HCT116 (cell line): ENCODE results near the gene THSD4. TPM values are rescaled to one million over a fixed set of nuclear protein-coding genes. Genes with fewer than 3 reads are reported as not detected.

Experiments used
- ATAC-seq: fragments of 200-7000 bp; cut with Tn5 transposase; 2 replicates; pipeline ENCODE4 v1.9.1; 2020; ENCODE audit warnings: mild to moderate bottlenecking, moderate library complexity
- BruUV-seq: library from RNA; stranded (reverse); fragments of 400-500 nt; replicated peaks from 2 replicates; lab custom pipeline; 2021; lab: Mats Ljungman, UMichigan
- CTCF ChIA-PET: fragments of 300-600 bp; sonication (Branson Sonifier 250); formaldehyde crosslinking; loops from one replicate; lab custom pipeline; 2021; ENCODE audit warnings: antibody characterized with exemption; lab: Charles Lee
- POLR2A ChIA-PET: fragments of 300-600, 350-600 bp; sonication (Branson Sonifier 250); formaldehyde crosslinking; loops from one replicate; lab custom pipeline; 2021; ENCODE audit warnings: antibody characterized with exemption; lab: Charles Lee
- RAD21 ChIA-PET, 2 experiments: fragments of 300-600 bp; sonication (Branson Sonifier 250); formaldehyde crosslinking; loops; one replicate each; lab custom pipeline; 2023; ENCODE audit warnings: low total read pairs in 2 of 2; ENCODE audit not compliant: uncharacterized antibody in 2 of 2, unreplicated experiment in 2 of 2, low non-redundant PET in 1 of 2; lab: Charles Lee
- DNase-seq: peaks from one replicate; pipeline ENCODE4 v3.0.0-alpha.2; 2010; ENCODE audit warnings: low read depth, low spot score
- H2AFZ ChIP-seq: fragments of 200-600 bp; shearing (Covaris generic), sonication (generic); 2 replicates; pipeline ENCODE4 v1.6.1; 2017; ENCODE audit warnings: low read depth, mixed run types, mixed read lengths, antibody characterized with exemption, low read length; ENCODE audit not compliant: poor library complexity, severe bottlenecking
- H3K27ac ChIP-seq: 2 replicates; pipeline ENCODE4 v1.5.1; 2012; ENCODE audit warnings: low read depth, low read length
- H3K27me3 ChIP-seq: fragments of 200-600 bp; sonication (generic); 2 replicates; pipeline ENCODE4 v1.6.1; 2016; ENCODE audit warnings: mixed run types, low read length, mixed read lengths; ENCODE audit not compliant: insufficient read depth
- H3K36me3 ChIP-seq, 2 experiments: fragments of 200-500 bp in 1 of 2; fragments of 200-600 bp in 1 of 2; sonication (Bioruptor generic) in 1 of 2; sonication (generic) in 1 of 2; 2 replicates each; pipeline versions ENCODE4 v1.5.1 to v1.6.1; 2014 to 2016; ENCODE audit warnings: low read length in 2 of 2, inconsistent platforms in 1 of 2, mixed read lengths in 1 of 2, mixed run types in 1 of 2; ENCODE audit not compliant: insufficient read depth in 2 of 2, control insufficient read depth in 1 of 2
- H3K4me1 ChIP-seq, 2 experiments: fragments of 200-600 bp in 1 of 2; sonication (generic) in 1 of 2; 2 replicates each; pipeline versions ENCODE4 v1.5.1 to v1.6.1; 2012 to 2017; ENCODE audit warnings: low read length in 2 of 2, inconsistent platforms in 1 of 2, mild to moderate bottlenecking in 1 of 2, mixed read lengths in 1 of 2, mixed run types in 1 of 2, moderate library complexity in 1 of 2; ENCODE audit not compliant: insufficient read depth in 2 of 2, control insufficient read depth in 1 of 2
- H3K4me2 ChIP-seq: fragments of 200-600 bp; sonication (generic); 2 replicates; pipeline ENCODE4 v1.6.1; 2017; ENCODE audit warnings: mixed run types, low read length, mixed read lengths
- H3K4me3 ChIP-seq, 2 experiments: fragments of 200-600 bp in 1 of 2; sonication (generic) in 1 of 2; replicated peaks in 1 of 2; 2 replicates each; pipeline ENCODE4 v1.5.1; 2011 to 2016; ENCODE audit warnings: low read length in 2 of 2, control low read depth in 1 of 2, low read depth in 1 of 2, mild to moderate bottlenecking in 1 of 2, mixed read lengths in 1 of 2, mixed run types in 1 of 2
- H3K79me2 ChIP-seq: fragments of 200-600 bp; sonication (generic); 2 replicates; pipeline ENCODE4 v1.6.1; 2017; ENCODE audit warnings: mild to moderate bottlenecking, mixed run types, low read length, moderate library complexity, mixed read lengths; ENCODE audit not compliant: insufficient read depth
- H3K9ac ChIP-seq: fragments of 200-600 bp; sonication (generic); 2 replicates; pipeline ENCODE4 v1.6.1; 2016; ENCODE audit warnings: low read length, mixed read lengths
- H3K9me2 ChIP-seq: fragments of 200-600 bp; sonication (generic), shearing (Covaris generic); 2 replicates; pipeline ENCODE4 v1.6.1; 2017; ENCODE audit warnings: mixed run types, mild to moderate bottlenecking, moderate library complexity; ENCODE audit not compliant: insufficient read depth
- H3K9me3 ChIP-seq, 2 experiments: fragments of 200-500 bp in 1 of 2; fragments of 200-600 bp in 1 of 2; sonication (Bioruptor generic) in 1 of 2; sonication (generic) in 1 of 2; 2 replicates each; pipeline ENCODE4 v1.6.1; 2014 to 2017; ENCODE audit warnings: low read length in 2 of 2, mixed read lengths in 2 of 2, inconsistent platforms in 1 of 2, low read depth in 1 of 2, mild to moderate bottlenecking in 1 of 2, mixed run types in 1 of 2, moderate library complexity in 1 of 2; ENCODE audit not compliant: control insufficient read depth in 1 of 2, insufficient read depth in 1 of 2
- H4K20me1 ChIP-seq: fragments of 200-600 bp; sonication (generic), shearing (Covaris generic); 2 replicates; pipeline ENCODE4 v1.6.1; 2017; ENCODE audit warnings: mixed run types, mild to moderate bottlenecking, moderate library complexity; ENCODE audit not compliant: insufficient read depth
- CBX3 ChIP-seq: IDR thresholded peaks from 2 replicates; pipeline ENCODE4 v1.6.1; 2012; ENCODE audit warnings: low read depth
- CTCF ChIP-seq, 3 experiments: fragments of 200-600 bp in 1 of 3; sonication (generic) in 1 of 3; IDR thresholded peaks in 2 of 3; conservative IDR thresholded peaks in 1 of 3; 2 replicates each; pipeline ENCODE4 v1.5.1; 2012 to 2017; ENCODE audit warnings: low read depth in 2 of 3, low read length in 2 of 3, antibody characterized with exemption in 1 of 3, borderline replicate concordance in 1 of 3, control low read depth in 1 of 3, mild to moderate bottlenecking in 1 of 3, mixed read lengths in 1 of 3, mixed run types in 1 of 3, moderate library complexity in 1 of 3; ENCODE audit not compliant: insufficient read depth in 1 of 3
- EZH2 ChIP-seq: fragments of 200-600 bp; sonication (generic); IDR thresholded peaks from 2 replicates; pipeline ENCODE4 v1.6.1; 2017; ENCODE audit warnings: antibody characterized with exemption, mixed run types
- EZH2phosphoT487 ChIP-seq: fragments of 200-600 bp; IDR thresholded peaks from 2 replicates; pipeline ENCODE4 v1.6.1; 2018; ENCODE audit warnings: antibody characterized with exemption, borderline replicate concordance
- FOSL1 ChIP-seq: IDR thresholded peaks from 2 replicates; pipeline ENCODE4 v1.6.1; 2012; ENCODE audit warnings: low read depth
- JUND ChIP-seq: IDR thresholded peaks from 2 replicates; pipeline ENCODE4 v1.6.1; 2012
- MAX ChIP-seq: IDR thresholded peaks from 2 replicates; pipeline ENCODE4 v1.6.1; 2012
- POLR2AphosphoS5 ChIP-seq: IDR thresholded peaks from 2 replicates; pipeline ENCODE4 v1.6.1; 2011; ENCODE audit warnings: mild to moderate bottlenecking, low read depth, low read length, moderate library complexity
- REST ChIP-seq: IDR thresholded peaks from 2 replicates; pipeline ENCODE4 v1.6.1; 2012; ENCODE audit warnings: low read depth
- SIN3A ChIP-seq: IDR thresholded peaks from 2 replicates; pipeline ENCODE4 v1.6.1; 2012; ENCODE audit warnings: low read depth
- SP1 ChIP-seq: IDR thresholded peaks from 2 replicates; pipeline ENCODE4 v1.6.1; 2012; ENCODE audit warnings: low read depth
- ZBTB33 ChIP-seq: IDR thresholded peaks from 2 replicates; pipeline ENCODE4 v1.6.1; 2011; ENCODE audit warnings: mild to moderate bottlenecking, low read length, moderate library complexity; ENCODE audit not compliant: insufficient replicate concordance; ENCODE audit errors: extremely low read depth
- ZNF274 ChIP-seq: fragments of 200-500 bp; sonication (Bioruptor generic); IDR thresholded peaks from 2 replicates; pipeline ENCODE4 v1.6.1; 2014; ENCODE audit warnings: mild to moderate bottlenecking, low read depth, low read length, inconsistent platforms
- intact Hi-C: fragments of 100-400 bp; cut with micrococcal nuclease; formaldehyde crosslinking; loops from 2 replicates; pipeline ENCODE4 v1.10.0; 2022
- total RNA-seq: library from RNA; stranded (reverse); gene quantifications from one replicate; pipeline ENCODE4 v1.2.1, GENCODE V29; 2021; ENCODE audit not compliant: unreplicated experiment

THSD4 gene
- total RNA-seq, 1 experiment from 2014 or later: 30.5 TPM

- no peak for ATAC-seq
- H4K20me1 ChIP-seq: no peaks in the 10 kb centered on the region
- BruUV-seq: no TSS peak
- DNase-seq: no peak
- POLR2A ChIA-PET: no interaction called here
- no peak for TF ChIP-seq POLR2AphosphoS5
- no peak for TF ChIP-seq EZH2
- no peak for TF ChIP-seq CTCF (IDR thresholded peaks at IDR 0.05 in 2 of 3, conservative IDR thresholded peaks at IDR 0.05 in 1 of 3; ENCODE audit: borderline replicate concordance in 1 of 3, insufficient read depth in 1 of 3, low read depth in 2 of 3, low read length in 2 of 3)
- TF ChIP-seq SIN3A: no peak
- TF ChIP-seq ZNF274: no peak
- no peak for TF ChIP-seq CBX3
- TF ChIP-seq SP1: no peak
- no peak for TF ChIP-seq REST
- TF ChIP-seq FOSL1: no peak
- no peak for TF ChIP-seq ZBTB33
- no peak for TF ChIP-seq EZH2phosphoT487
- no peak for TF ChIP-seq JUND
- TF ChIP-seq MAX: no peak
- TF ChIP-seq, all 23 proteins: peak for 0
- Histone ChIP-seq H3K27ac (no peak overlapping the region), H3K9me2 (no peaks in the 10 kb centered on the region), H3K4me1 (peaks cover 17 to 27% of the 10 kb centered on the region in 2 experiments), H3K79me2 (no peaks in the 10 kb centered on the region), H3K27me3 (no peaks in the 10 kb centered on the region), H3K36me3 (no peaks in the 10 kb centered on the region), H2AFZ (peak overlapping the region; percentile 24), H3K4me2 (peak overlapping the region; percentile 19; the same call in 1 of the 2 replicates), H3K9ac (no peak overlapping the region), H3K9me3 (no peaks in the 10 kb centered on the region), H3K4me3 (no peak overlapping the region)
- ChIA-PET CTCF (no interaction called here), RAD21 (no interaction called here)
- intact Hi-C loops: no loop called here
Measured at GRCh38 chr15:71096676-71097075, 18.6 kb upstream of the THSD4 start.
